ENCODE measurements around the gene MAP3K10. TPM values are rescaled to one million over a fixed set of nuclear protein-coding genes. Genes with fewer than 3 reads are reported as not detected.
A peak's percentile ranks its signal among the peaks of the same experiment; 100 is the strongest.

Gene MAP3K10
- total and polyA plus RNA-seq, 12 donors, result 2.4 to 78.3 (median 18.2) TPM

DNA sequence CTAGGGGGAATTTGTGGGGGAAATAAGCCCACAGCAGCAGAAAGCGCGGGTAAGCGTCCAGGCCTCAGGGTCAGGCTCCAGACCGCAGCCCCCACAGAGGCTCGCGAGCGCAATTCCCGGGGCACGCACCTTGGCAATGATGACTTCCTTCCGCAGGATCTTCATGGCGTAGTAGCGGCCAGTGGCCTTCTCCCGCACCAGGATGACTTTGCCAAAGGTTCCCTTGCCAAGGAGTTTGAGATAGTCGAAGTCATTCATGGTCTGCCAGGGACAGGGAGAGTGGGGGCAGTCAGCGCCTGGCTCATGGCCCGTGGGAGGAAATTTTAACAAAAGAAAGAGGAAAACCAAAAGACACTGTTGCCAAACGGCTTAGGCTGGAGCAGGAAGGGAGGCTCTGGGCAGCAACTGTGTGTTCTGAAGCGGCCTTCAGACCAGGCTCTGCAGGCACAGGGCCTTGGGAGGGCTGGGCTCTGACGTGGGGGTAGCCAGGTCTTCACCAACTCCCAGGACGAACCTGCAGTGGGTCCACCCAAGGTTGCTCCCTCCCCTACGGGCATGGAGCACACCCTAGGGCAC, 50.7 kb downstream of the MAP3K10 start:
- Histone ChIP-seq H3K36me3 (replicated peaks in 1 of 2) (peaks cover 0 to 47% of the 10 kb centered on the region in 2 donors), H3K4me1 (replicated peaks in 1 of 2) (peaks cover 16 to 24% of the 10 kb centered on the region in 2 donors), H3K27me3 (no peaks in the 10 kb centered on the region), H3K4me3 (no peak overlapping the region), H3K27ac (peak overlapping the region; percentile 49 to 98 (median 75)), H3K9me3 (replicated peaks in 1 of 3) (no peaks in the 10 kb centered on the region)
- WGBS, 4 donors, result 32 to 46% (median 33%) methylated on average over 18 to 21 of the region's 21 CpGs
- TF ChIP-seq POLR2A (IDR thresholded peaks at IDR 0.05), result peak in 1 of 2 donors; percentile 39
- TF ChIP-seq, protein P1, sequence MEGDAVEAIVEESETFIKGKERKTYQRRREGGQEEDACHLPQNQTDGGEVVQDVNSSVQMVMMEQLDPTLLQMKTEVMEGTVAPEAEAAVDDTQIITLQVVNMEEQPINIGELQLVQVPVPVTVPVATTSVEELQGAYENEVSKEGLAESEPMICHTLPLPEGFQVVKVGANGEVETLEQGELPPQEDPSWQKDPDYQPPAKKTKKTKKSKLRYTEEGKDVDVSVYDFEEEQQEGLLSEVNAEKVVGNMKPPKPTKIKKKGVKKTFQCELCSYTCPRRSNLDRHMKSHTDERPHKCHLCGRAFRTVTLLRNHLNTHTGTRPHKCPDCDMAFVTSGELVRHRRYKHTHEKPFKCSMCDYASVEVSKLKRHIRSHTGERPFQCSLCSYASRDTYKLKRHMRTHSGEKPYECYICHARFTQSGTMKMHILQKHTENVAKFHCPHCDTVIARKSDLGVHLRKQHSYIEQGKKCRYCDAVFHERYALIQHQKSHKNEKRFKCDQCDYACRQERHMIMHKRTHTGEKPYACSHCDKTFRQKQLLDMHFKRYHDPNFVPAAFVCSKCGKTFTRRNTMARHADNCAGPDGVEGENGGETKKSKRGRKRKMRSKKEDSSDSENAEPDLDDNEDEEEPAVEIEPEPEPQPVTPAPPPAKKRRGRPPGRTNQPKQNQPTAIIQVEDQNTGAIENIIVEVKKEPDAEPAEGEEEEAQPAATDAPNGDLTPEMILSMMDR (IDR thresholded peaks at IDR 0.05), result no peak
- peak; percentile 77 to 94 (median 91) for DNase-seq
- intact Hi-C loops (cut with DNase I), result no loop called here

DNA sequence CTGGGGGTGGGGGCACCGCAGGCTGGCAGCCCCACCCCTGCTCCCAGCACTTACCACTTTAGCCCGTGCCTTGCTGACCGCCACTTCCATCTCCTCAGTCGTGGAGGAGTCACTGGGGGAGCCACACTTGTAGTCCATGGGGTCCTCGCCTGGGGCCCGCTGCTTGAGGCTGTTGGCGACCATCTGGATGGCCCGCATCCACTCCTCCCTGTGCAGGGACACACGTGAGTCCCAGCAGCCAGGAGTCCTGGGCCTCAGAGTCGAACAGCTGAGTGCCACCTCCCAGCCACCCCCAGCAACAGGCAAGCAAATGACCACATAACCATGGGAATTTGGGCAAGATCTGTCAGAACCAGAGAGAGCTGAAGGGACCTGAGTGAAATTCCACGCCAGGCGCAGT, 51.3 kb downstream of the MAP3K10 start:
- Histone ChIP-seq H3K4me3 (no peak overlapping the region), H3K9me3 (replicated peaks in 1 of 3) (no peaks in the 10 kb centered on the region), H3K27me3 (no peaks in the 10 kb centered on the region), H3K36me3 (replicated peaks in 1 of 2) (peaks cover 0 to 42% of the 10 kb centered on the region in 2 donors), H3K27ac (peak overlapping the region; percentile 49 to 98 (median 75)), H3K4me1 (replicated peaks in 1 of 2) (peaks cover 16 to 24% of the 10 kb centered on the region in 2 donors)
- DNase-seq, result peak in 2 of 7 donors; percentile 43 to 56
- intact Hi-C loops (cut with DNase I), result no loop called here
- WGBS, 4 donors, result 52 to 71% (median 59%) methylated on average over 8 to 12 of the region's 12 CpGs
- TF ChIP-seq POLR2A (IDR thresholded peaks at IDR 0.05), result no peak
- TF ChIP-seq, protein P1 (IDR thresholded peaks at IDR 0.05), result no peak

DNA sequence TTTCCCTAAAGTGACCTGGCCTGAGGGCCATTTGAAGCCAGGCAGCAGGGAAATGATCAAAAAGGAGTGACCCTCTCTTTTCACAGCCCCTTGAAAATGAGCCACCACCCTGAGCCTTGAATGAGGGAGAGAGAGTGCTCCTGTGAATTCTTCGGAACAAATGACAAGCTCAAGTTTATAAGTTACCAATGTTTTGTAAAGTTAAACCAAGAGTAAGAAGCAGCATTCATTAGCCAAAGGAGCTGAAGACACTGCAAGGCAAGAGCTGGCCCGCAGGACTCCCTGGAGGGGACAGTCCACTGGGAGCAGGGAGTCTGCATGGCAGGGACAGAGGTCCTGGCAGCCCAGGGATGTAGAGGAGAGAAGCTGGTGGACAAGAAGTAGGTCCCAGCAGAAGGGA, 52.0 kb downstream of the MAP3K10 start:
- intact Hi-C loops (cut with DNase I), result no loop called here
- Histone ChIP-seq H3K27me3 (no peaks in the 10 kb centered on the region), H3K27ac (peak overlapping the region in 3 of 5 donors; percentile 75 to 98 (median 85)), H3K36me3 (replicated peaks in 1 of 2) (peaks cover 0 to 35% of the 10 kb centered on the region in 2 donors), H3K4me3 (no peak overlapping the region), H3K4me1 (replicated peaks in 1 of 2) (peaks cover 16 to 24% of the 10 kb centered on the region in 2 donors), H3K9me3 (replicated peaks in 1 of 3) (no peaks in the 10 kb centered on the region)
- no peak for DNase-seq
- TF ChIP-seq POLR2A (IDR thresholded peaks at IDR 0.05), result no peak
- TF ChIP-seq, protein P1 (IDR thresholded peaks at IDR 0.05), result no peak
- WGBS, 4 donors, result 85 to 93% (median 89%) methylated on average over 2 of the region's 2 CpGs

DNA sequence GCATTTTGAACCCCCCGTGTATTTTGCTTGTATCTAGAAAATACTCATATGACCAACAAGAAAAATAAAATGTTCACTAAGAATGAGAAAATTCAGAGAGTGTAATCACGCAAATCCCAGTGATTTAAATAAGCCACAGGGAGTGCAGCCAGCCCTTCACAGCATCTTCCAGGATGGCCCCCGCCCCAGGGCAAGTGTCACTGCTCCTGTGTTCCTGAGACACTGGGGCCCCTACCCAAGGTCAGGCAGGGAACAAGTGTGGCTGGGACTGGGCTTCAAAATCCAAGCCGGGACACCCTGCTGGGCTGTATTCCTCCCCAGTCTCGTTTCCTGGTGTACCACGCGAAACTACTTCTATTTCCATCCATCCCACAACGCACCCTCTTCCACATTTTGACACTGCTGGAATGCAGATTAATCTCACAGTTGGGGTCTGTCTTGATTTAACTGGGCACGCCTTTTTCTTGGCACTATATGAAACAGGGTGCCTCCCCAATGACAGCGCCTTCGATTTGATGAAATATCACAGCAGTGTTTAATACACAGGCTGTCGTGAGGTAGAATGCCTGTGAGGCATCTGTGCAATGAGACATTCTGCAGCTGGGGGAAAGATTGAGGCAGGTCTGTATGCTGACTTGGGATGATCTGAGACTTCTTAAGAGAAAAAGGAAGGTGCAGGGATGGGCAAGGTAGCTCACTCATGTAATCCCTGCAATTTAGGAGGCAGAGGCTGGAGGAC, 53.5 kb downstream of the MAP3K10 start:
- Histone ChIP-seq H3K4me1 (replicated peaks in 1 of 2) (peaks cover 16 to 24% of the 10 kb centered on the region in 2 donors), H3K9me3 (replicated peaks in 1 of 3) (no peaks in the 10 kb centered on the region), H3K27ac (no peak overlapping the region), H3K27me3 (no peaks in the 10 kb centered on the region), H3K4me3 (no peak overlapping the region), H3K36me3 (replicated peaks in 1 of 2) (peaks cover 0 to 19% of the 10 kb centered on the region in 2 donors)
- no peak for TF ChIP-seq POLR2A (IDR thresholded peaks at IDR 0.05)
- TF ChIP-seq, protein P1 (IDR thresholded peaks at IDR 0.05), result no peak
- no peak for DNase-seq
- intact Hi-C loops (cut with DNase I), result no loop called here
- WGBS, 4 donors, result 74 to 80% (median 75%) methylated on average over 12 of the region's 12 CpGs

Measured in adrenal gland (tissue), 12 donors.